HepG2 (cell line): Measurements from ENCODE around the gene HIVEP2. TPM values are rescaled to one million over a fixed set of nuclear protein-coding genes. Genes with fewer than 3 reads are reported as not detected.

Experiments
- ATAC-seq: fragments of 200-7000 bp; cut with Tn5 transposase; 3 replicates; pipeline ENCODE4 v1.9.1; 2020; ENCODE audit warnings: mild to moderate bottlenecking, moderate library complexity
- BruUV-seq: library from RNA; stranded (reverse); fragments of 400-500 nt; replicated peaks from 2 replicates; lab custom pipeline; 2021; lab: Mats Ljungman, UMichigan
- CTCF ChIA-PET: fragments of 300-600 bp; formaldehyde crosslinking; extraction: SDS; loops from one replicate; lab custom pipeline; 2021; ENCODE audit warnings: low total read pairs, inconsistent platforms, low intra/inter-chr PET ratio; lab: Yijun Ruan, JAX
- POLR2A ChIA-PET: fragments of 350-600 bp; sonication (Branson Sonifier 250); formaldehyde crosslinking; loops from one replicate; lab custom pipeline; 2020; ENCODE audit warnings: antibody characterized with exemption, inconsistent platforms; lab: Yijun Ruan, JAX
- DNase-seq: peaks from one replicate; pipeline ENCODE4 v3.0.0-alpha.2; 2015; ENCODE audit warnings: low spot score
- FAIRE-seq: peaks from 3 replicates; lab custom pipeline; 2011; peaks lifted over from hg19 to GRCh38; lab: Jason Lieb, UNC
- H2AFZ ChIP-seq: one replicate; pipeline ENCODE4 v1.6.1; 2011; ENCODE audit warnings: low read length, inconsistent platforms
- H3K27ac ChIP-seq: fragments of 300-600 bp; 3 replicates; pipeline ENCODE4 v1.8.0; 2011; ENCODE audit warnings: mixed run types, mild to moderate bottlenecking, mixed read lengths, low read length, inconsistent platforms; ENCODE audit not compliant: insufficient read depth; ENCODE audit errors: extremely low read length
- H3K27me3 ChIP-seq, 2 experiments: fragments of 200-600 bp in 1 of 2; 2 replicates in 1 of 2; 3 replicates in 1 of 2; pipeline versions ENCODE4 v1.6.0 to v1.8.0; 2011; ENCODE audit warnings: low read length in 2 of 2, mild to moderate bottlenecking in 2 of 2, moderate library complexity in 2 of 2, inconsistent platforms in 1 of 2; ENCODE audit not compliant: insufficient read depth in 2 of 2, control insufficient read depth in 1 of 2
- H3K36me3 ChIP-seq, 2 experiments: fragments of 200-600 bp in 1 of 2; replicated peaks in 1 of 2; 2 replicates in 1 of 2; 3 replicates in 1 of 2; pipeline versions ENCODE4 v1.5.1 to v1.8.0; 2011; ENCODE audit warnings: low read length in 2 of 2, inconsistent platforms in 1 of 2; ENCODE audit not compliant: insufficient read depth in 2 of 2, control insufficient read depth in 1 of 2
- H3K4me1 ChIP-seq: 2 replicates; pipeline ENCODE4 v1.5.1; 2012; ENCODE audit warnings: low read length, inconsistent platforms; ENCODE audit not compliant: insufficient read depth
- H3K4me2 ChIP-seq: 2 replicates; pipeline ENCODE4 v1.6.0; 2011; ENCODE audit warnings: low read depth, low read length, inconsistent platforms
- H3K4me3 ChIP-seq, 3 experiments: fragments of 200-600 bp in 1 of 3; sonication (generic), shearing (Covaris generic) in 1 of 3; replicated peaks in 1 of 3; 2 replicates each; pipeline ENCODE4 v1.5.1; 2011 to 2016; ENCODE audit warnings: low read length in 3 of 3, inconsistent platforms in 2 of 3, low read depth in 2 of 3, mild to moderate bottlenecking in 2 of 3, control low read depth in 1 of 3, mixed read lengths in 1 of 3; ENCODE audit not compliant: insufficient read depth in 1 of 3
- H3K79me2 ChIP-seq: one replicate; pipeline ENCODE4 v1.6.1; 2011; ENCODE audit warnings: low read length, inconsistent platforms; ENCODE audit not compliant: insufficient read depth
- H3K9ac ChIP-seq: 2 replicates; pipeline ENCODE4 v1.6.0; 2011; ENCODE audit warnings: mild to moderate bottlenecking, low read depth, low read length, inconsistent platforms; ENCODE audit not compliant: insufficient read depth
- H3K9me3 ChIP-seq: 2 replicates; pipeline ENCODE4 v1.5.1; 2012; ENCODE audit warnings: mild to moderate bottlenecking, low read length
- H4K20me1 ChIP-seq: 2 replicates; pipeline ENCODE4 v1.6.0; 2011; ENCODE audit warnings: inconsistent platforms, mild to moderate bottlenecking, low read length, moderate library complexity; ENCODE audit not compliant: insufficient read depth
- JUNB ChIP-seq: sonication (generic); formaldehyde crosslinking; IDR thresholded peaks from 2 replicates; pipeline ENCODE4 v1.8.0; 2022; ENCODE audit warnings: missing genetic modification reagents, mild to moderate bottlenecking, borderline replicate concordance
- PHF21A ChIP-seq: sonication (generic); formaldehyde crosslinking; IDR thresholded peaks from 2 replicates; pipeline ENCODE4 v1.5.0; 2020; ENCODE audit warnings: mild to moderate bottlenecking, missing genetic modification reagents
- PRDM10 ChIP-seq: sonication (generic); formaldehyde crosslinking; IDR thresholded peaks from 2 replicates; pipeline ENCODE4 v1.4.0; 2020; ENCODE audit warnings: low read depth, missing genetic modification reagents
- TSC22D2 ChIP-seq: sonication (generic); formaldehyde crosslinking; IDR thresholded peaks from 2 replicates; pipeline ENCODE4 v1.5.1; 2020; ENCODE audit warnings: missing genetic modification reagents, mild to moderate bottlenecking, borderline replicate concordance
- ZC3H13 ChIP-seq: sonication (generic); formaldehyde crosslinking; IDR thresholded peaks from 2 replicates; pipeline ENCODE4 v1.8.1; 2023; ENCODE audit warnings: mild to moderate bottlenecking, missing genetic modification reagents, moderate library complexity
- ZIK1 ChIP-seq: sonication (generic); formaldehyde crosslinking; IDR thresholded peaks from 2 replicates; pipeline ENCODE4 v1.5.0; 2020; ENCODE audit warnings: mild to moderate bottlenecking, low read depth, missing genetic modification reagents, borderline replicate concordance
- ZNF207 ChIP-seq: fragments of 450-650 bp; IDR thresholded peaks from 2 replicates; pipeline ENCODE4 v1.6.1; 2016; ENCODE audit warnings: antibody characterized with exemption, borderline replicate concordance
- ZNF503 ChIP-seq: sonication (generic); formaldehyde crosslinking; IDR thresholded peaks from 2 replicates; pipeline ENCODE4 v1.4.0; 2020; ENCODE audit warnings: missing genetic modification reagents
- ZSCAN21 ChIP-seq: sonication (generic); formaldehyde crosslinking; IDR thresholded peaks from 2 replicates; pipeline ENCODE4 v1.8.0; 2022; ENCODE audit warnings: mild to moderate bottlenecking, missing genetic modification reagents, moderate library complexity, borderline replicate concordance
- WGBS: methylation state at CpG from one replicate; pipeline ENCODE4 v1.1.6; 2017; ENCODE audit warnings: low lambda C conversion rate; 5-methylcytosine and 5-hydroxymethylcytosine counted together
- in situ Hi-C: cut with HindIII; loops from 2 replicates; pipeline ENCODE4 v1.10.0; 2017; ENCODE audit warnings: low pct_unique_long_range_greater_than_20kb; ENCODE audit not compliant: extremely low pct_ligation_motif_present
- intact Hi-C: fragments of 100-400 bp; cut with micrococcal nuclease; formaldehyde crosslinking; loops from one replicate; pipeline ENCODE4 v1.10.0; 2022; ENCODE audit not compliant: unreplicated experiment
- polyA plus RNA-seq, 8 experiments: library from polyadenylated mRNA; depleted of rRNA in 3 of 8; stranded (reverse) in 7 of 8; unstranded in 1 of 8; fragments of >200 nt; fragmentation: Illumina TruSeq in 4 of 8; extraction: Trizol in 4 of 8; gene quantifications; 2 replicates each; pipeline versions ENCODE4 v1.2.1 to v1.2.3, GENCODE V29; 2011 to 2016; ENCODE audit warnings: low read depth in 4 of 8, missing spikeins in 1 of 8, mixed read lengths in 1 of 8; ENCODE audit not compliant: insufficient read depth in 1 of 8
- total RNA-seq, 5 experiments: library from RNA; depleted of rRNA; stranded (reverse); fragments of >200 nt; fragmentation: Illumina TruSeq; extraction: Trizol; gene quantifications; 2 replicates each; pipeline ENCODE4 v1.2.3, GENCODE V29; 2016; ENCODE audit warnings: low read depth in 1 of 5

Gene HIVEP2
- total and polyA plus RNA-seq, 2 of the 13 experiments (the other 11 are each of a cell fraction or from before 2014, with no cell fraction given): 3.4 to 12.9 TPM

GRCh38 chr6:142984386-142984785, 39.4 kb upstream of the HIVEP2 start:
- POLR2A ChIA-PET: no interaction called here
- Histone ChIP-seq H2AFZ (no peak overlapping the region), H3K9ac (no peak overlapping the region), H3K36me3 (no peaks in the 10 kb centered on the region), H3K9me3 (no peaks in the 10 kb centered on the region), H3K4me1 (no peaks in the 10 kb centered on the region), H3K4me3 (no peak overlapping the region), H3K4me2 (no peak overlapping the region), H3K79me2 (no peaks in the 10 kb centered on the region), H3K27me3 (no peaks in the 10 kb centered on the region; a peak in 1 of 5 replicates), H3K27ac (no peak overlapping the region), H4K20me1 (no peaks in the 10 kb centered on the region)
- DNase-seq (no peak), FAIRE-seq (no peak), ATAC-seq (no peak)
- intact Hi-C loops: no loop called here
- BruUV-seq: no TSS peak
- 11% methylated on average over 3 of the region's 3 CpGs for WGBS
- CTCF ChIA-PET: no interaction called here
- in situ Hi-C loops: no loop called here
- TF ChIP-seq PRDM10 (CRISPR knock-in tag): no peak
- TF ChIP-seq ZSCAN21 (CRISPR knock-in tag): no peak
- no peak for TF ChIP-seq ZNF207
- TF ChIP-seq ZC3H13 (CRISPR knock-in tag): no peak
- TF ChIP-seq ZNF503 (CRISPR knock-in tag): no peak
- no peak for TF ChIP-seq TSC22D2
- no peak for TF ChIP-seq PHF21A (CRISPR knock-in tag)
- TF ChIP-seq JUNB (CRISPR knock-in tag): no peak
- TF ChIP-seq ZIK1 (CRISPR knock-in tag): no peak
